ENCODE measurements around the gene FAM222A.

FAM222A gene

GRCh38 chr12:109767456-109767855 is 53.8 kb downstream of the FAM222A start:
- Histone ChIP-seq H3K27me3 (ENCODE audit: control insufficient read depth, insufficient read depth, low read length, poor library complexity, severe bottlenecking) (no peaks in the 10 kb centered on the region), H3K4me3 (ENCODE audit: insufficient read depth, low read depth, low read length) (no peak overlapping the region), H3K9me3 (ENCODE audit: control insufficient read depth, low read length) (no peaks in the 10 kb centered on the region), H3K4me1 (ENCODE audit: control insufficient read depth, insufficient read depth, low read length) (no peaks in the 10 kb centered on the region), H3K27ac (ENCODE audit: insufficient read depth, low read depth, low read length, poor library complexity, severe bottlenecking) (no peak overlapping the region), H3K36me3 (ENCODE audit: control insufficient read depth, insufficient read depth, low read length) (no peaks in the 10 kb centered on the region)
- 92 to 94% methylated on average over 4 of the region's 4 CpGs for WGBS, 2 experiments

GRCh38 chr12:109767991-109768900 is 54.6 kb downstream of the FAM222A start:
- Histone ChIP-seq H3K4me1 (ENCODE audit: control insufficient read depth, insufficient read depth, low read length) (no peaks in the 10 kb centered on the region), H3K27ac (ENCODE audit: insufficient read depth, low read depth, low read length, poor library complexity, severe bottlenecking) (no peak overlapping the region), H3K36me3 (ENCODE audit: control insufficient read depth, insufficient read depth, low read length) (no peaks in the 10 kb centered on the region), H3K27me3 (ENCODE audit: control insufficient read depth, insufficient read depth, low read length, poor library complexity, severe bottlenecking) (no peaks in the 10 kb centered on the region), H3K9me3 (ENCODE audit: control insufficient read depth, low read length) (no peaks in the 10 kb centered on the region), H3K4me3 (ENCODE audit: insufficient read depth, low read depth, low read length) (no peak overlapping the region)
- WGBS, 2 experiments: 95 to 96% methylated on average over 54 of the region's 54 CpGs

- H3K4me3 ChIP-seq (ENCODE audit: insufficient read depth, low read depth, low read length): no peak overlapping the region
- H3K27ac ChIP-seq (ENCODE audit: insufficient read depth, low read depth, low read length, poor library complexity, severe bottlenecking): no peak overlapping the region
- 95 to 96% methylated on average over 38 of the region's 38 CpGs for WGBS, 2 experiments
- H3K36me3 ChIP-seq (ENCODE audit: control insufficient read depth, insufficient read depth, low read length): no peaks in the 10 kb centered on the region
- no peaks in the 10 kb centered on the region for H3K9me3 ChIP-seq (ENCODE audit: control insufficient read depth, low read length)
- no peaks in the 10 kb centered on the region for H3K4me1 ChIP-seq (ENCODE audit: control insufficient read depth, insufficient read depth, low read length)
- no peaks in the 10 kb centered on the region for H3K27me3 ChIP-seq (ENCODE audit: control insufficient read depth, insufficient read depth, low read length, poor library complexity, severe bottlenecking)
These were observed 55.5 kb downstream of the FAM222A start for GRCh38 chr12:109768901-109769670.

GRCh38 chr12:109770104-109770860 is 56.7 kb downstream of the FAM222A start:
- Histone ChIP-seq H3K27me3 (ENCODE audit: control insufficient read depth, insufficient read depth, low read length, poor library complexity, severe bottlenecking) (no peaks in the 10 kb centered on the region), H3K4me1 (ENCODE audit: control insufficient read depth, insufficient read depth, low read length) (no peaks in the 10 kb centered on the region), H3K4me3 (ENCODE audit: insufficient read depth, low read depth, low read length) (no peak overlapping the region), H3K9me3 (ENCODE audit: control insufficient read depth, low read length) (no peaks in the 10 kb centered on the region), H3K27ac (ENCODE audit: insufficient read depth, low read depth, low read length, poor library complexity, severe bottlenecking) (no peak overlapping the region), H3K36me3 (ENCODE audit: control insufficient read depth, insufficient read depth, low read length) (no peaks in the 10 kb centered on the region)
- WGBS, 2 experiments: 72 to 77% methylated on average over 16 of the region's 16 CpGs

GRCh38 chr12:109770861-109771670 is 57.4 kb downstream of the FAM222A start:
- H3K4me1 ChIP-seq (ENCODE audit: control insufficient read depth, insufficient read depth, low read length): no peaks in the 10 kb centered on the region
- H3K27me3 ChIP-seq (ENCODE audit: control insufficient read depth, insufficient read depth, low read length, poor library complexity, severe bottlenecking): no peaks in the 10 kb centered on the region
- no peak overlapping the region for H3K4me3 ChIP-seq (ENCODE audit: insufficient read depth, low read depth, low read length)
- no peaks in the 10 kb centered on the region for H3K9me3 ChIP-seq (ENCODE audit: control insufficient read depth, low read length)
- no peaks in the 10 kb centered on the region for H3K36me3 ChIP-seq (ENCODE audit: control insufficient read depth, insufficient read depth, low read length)
- WGBS, 2 experiments: 92 to 93% methylated on average over 17 of the region's 17 CpGs
- H3K27ac ChIP-seq (ENCODE audit: insufficient read depth, low read depth, low read length, poor library complexity, severe bottlenecking): no peak overlapping the region

- Histone ChIP-seq H3K36me3 (ENCODE audit: control insufficient read depth, insufficient read depth, low read length) (no peaks in the 10 kb centered on the region), H3K27ac (ENCODE audit: insufficient read depth, low read depth, low read length, poor library complexity, severe bottlenecking) (no peak overlapping the region), H3K27me3 (ENCODE audit: control insufficient read depth, insufficient read depth, low read length, poor library complexity, severe bottlenecking) (no peaks in the 10 kb centered on the region), H3K4me3 (ENCODE audit: insufficient read depth, low read depth, low read length) (no peak overlapping the region), H3K4me1 (ENCODE audit: control insufficient read depth, insufficient read depth, low read length) (no peaks in the 10 kb centered on the region), H3K9me3 (ENCODE audit: control insufficient read depth, low read length) (no peaks in the 10 kb centered on the region)
- 87 to 88% methylated on average over 17 of the region's 17 CpGs for WGBS, 2 experiments
These were observed 58.4 kb downstream of the FAM222A start for GRCh38 chr12:109771746-109772621.

- Histone ChIP-seq H3K27me3 (ENCODE audit: control insufficient read depth, insufficient read depth, low read length, poor library complexity, severe bottlenecking) (no peaks in the 10 kb centered on the region), H3K36me3 (ENCODE audit: control insufficient read depth, insufficient read depth, low read length) (no peaks in the 10 kb centered on the region), H3K27ac (ENCODE audit: insufficient read depth, low read depth, low read length, poor library complexity, severe bottlenecking) (no peak overlapping the region), H3K9me3 (ENCODE audit: control insufficient read depth, low read length) (no peaks in the 10 kb centered on the region), H3K4me3 (ENCODE audit: insufficient read depth, low read depth, low read length) (no peak overlapping the region), H3K4me1 (ENCODE audit: control insufficient read depth, insufficient read depth, low read length) (no peaks in the 10 kb centered on the region)
- WGBS, 2 experiments: 89 to 90% methylated on average over 12 of the region's 12 CpGs
These were observed 59.1 kb downstream of the FAM222A start for GRCh38 chr12:109772622-109773321.

- H3K27me3 ChIP-seq (ENCODE audit: control insufficient read depth, insufficient read depth, low read length, poor library complexity, severe bottlenecking): no peaks in the 10 kb centered on the region
- H3K9me3 ChIP-seq (ENCODE audit: control insufficient read depth, low read length): no peaks in the 10 kb centered on the region
- no peak overlapping the region for H3K27ac ChIP-seq (ENCODE audit: insufficient read depth, low read depth, low read length, poor library complexity, severe bottlenecking)
- no peaks in the 10 kb centered on the region for H3K36me3 ChIP-seq (ENCODE audit: control insufficient read depth, insufficient read depth, low read length)
- WGBS, 2 experiments: 80% methylated on average over 21 of the region's 21 CpGs
- H3K4me3 ChIP-seq (ENCODE audit: insufficient read depth, low read depth, low read length): no peak overlapping the region
- H3K4me1 ChIP-seq (ENCODE audit: control insufficient read depth, insufficient read depth, low read length): no peaks in the 10 kb centered on the region
These were observed 59.9 kb downstream of the FAM222A start for GRCh38 chr12:109773384-109774011.
